ENCODE measurements around the gene FOXP1.

The FOXP1 gene

GRCh38 chr3:71012971-71013370 lies 570.6 kb downstream of the FOXP1 start:
- DNase-seq (ENCODE audit: low read depth, low spot score): no peak

- DNase-seq (ENCODE audit: low read depth, low spot score): no peak
Observed at GRCh38 chr3:71011565-71012287, 571.8 kb downstream of the FOXP1 start.

- DNase-seq (ENCODE audit: low read depth, low spot score): no peak
Observed at GRCh38 chr3:71010726-71011455, 572.6 kb downstream of the FOXP1 start.

- DNase-seq (ENCODE audit: low read depth, low spot score): no peak
Observed at GRCh38 chr3:71008350-71008935, 575.1 kb downstream of the FOXP1 start.

GRCh38 chr3:71006810-71007785 lies 576.4 kb downstream of the FOXP1 start:
- DNase-seq (ENCODE audit: low read depth, low spot score): no peak

GRCh38 chr3:71005702-71006321 lies 577.7 kb downstream of the FOXP1 start:
- no peak for DNase-seq (ENCODE audit: low read depth, low spot score)

- DNase-seq (ENCODE audit: low read depth, low spot score): no peak
Observed at GRCh38 chr3:71003511-71003910, 580.0 kb downstream of the FOXP1 start.

- no peak for DNase-seq (ENCODE audit: low read depth, low spot score)
Observed at GRCh38 chr3:71002298-71002697, 581.2 kb downstream of the FOXP1 start.

GRCh38 chr3:71001303-71001830 lies 582.2 kb downstream of the FOXP1 start:
- peak; percentile 40 for DNase-seq (ENCODE audit: low read depth, low spot score)

- no peak for DNase-seq (ENCODE audit: low read depth, low spot score)
Observed at GRCh38 chr3:71000483-71000882, 583.0 kb downstream of the FOXP1 start.

- no peak for DNase-seq (ENCODE audit: low read depth, low spot score)
Observed at GRCh38 chr3:70999730-71000129, 583.8 kb downstream of the FOXP1 start.

- DNase-seq (ENCODE audit: low read depth, low spot score): no peak
Observed at GRCh38 chr3:70996082-70996481, 587.4 kb downstream of the FOXP1 start.

- no peak for DNase-seq (ENCODE audit: low read depth, low spot score)
Observed at GRCh38 chr3:70994644-70995043, 588.9 kb downstream of the FOXP1 start.

- DNase-seq (ENCODE audit: low read depth, low spot score): no peak
Observed at GRCh38 chr3:70992562-70993204, 590.8 kb downstream of the FOXP1 start.

GRCh38 chr3:70992131-70992530 lies 591.4 kb downstream of the FOXP1 start:
- no peak for DNase-seq (ENCODE audit: low read depth, low spot score)

- no peak for DNase-seq (ENCODE audit: low read depth, low spot score)
Observed at GRCh38 chr3:70990723-70991122, 592.8 kb downstream of the FOXP1 start.

GRCh38 chr3:70990185-70990584 lies 593.3 kb downstream of the FOXP1 start:
- no peak for DNase-seq (ENCODE audit: low read depth, low spot score)

- DNase-seq (ENCODE audit: low read depth, low spot score): no peak
Observed at GRCh38 chr3:70989174-70989573, 594.4 kb downstream of the FOXP1 start.

GRCh38 chr3:70988111-70988510 lies 595.4 kb downstream of the FOXP1 start:
- DNase-seq (ENCODE audit: low read depth, low spot score): no peak

- no peak for DNase-seq (ENCODE audit: low read depth, low spot score)
Observed at GRCh38 chr3:70985572-70985971, 598.0 kb downstream of the FOXP1 start.
